ENCODE measurements around the gene OR2AG2. TPM values are rescaled to one million over a fixed set of nuclear protein-coding genes. Genes with fewer than 3 reads are reported as not detected.

OR2AG2 gene
- total RNA-seq, 1 experiment from 2014 or later = 0.48 TPM

GRCh38 chr11:6717426-6717825 is 54.4 kb downstream of the OR2AG2 start:
- no peak overlapping the region for H3K9ac ChIP-seq (ENCODE audit: low read length)
- no peaks in the 10 kb centered on the region for H4K20me1 ChIP-seq (ENCODE audit: insufficient read depth, low read depth, low read length)
- DNase-seq = no peak
- no peaks in the 10 kb centered on the region for H3K79me2 ChIP-seq (ENCODE audit: low read length)
- no peak overlapping the region for H3K27ac ChIP-seq (ENCODE audit: low read length)
- H3K36me3 ChIP-seq (ENCODE audit: insufficient read depth, low read length) = no peaks in the 10 kb centered on the region
- H3K4me2 ChIP-seq (ENCODE audit: low read depth, low read length, poor library complexity, severe bottlenecking) = no peak overlapping the region
- no peak overlapping the region for H3K4me3 ChIP-seq (ENCODE audit: low read length)
- no peak overlapping the region for H2AFZ ChIP-seq (ENCODE audit: low read length)
- H3K9me2 ChIP-seq (replicated peaks; ENCODE audit: insufficient read depth, low read length) = no peaks in the 10 kb centered on the region
- H3K9me3 ChIP-seq (ENCODE audit: low read length) = no peaks in the 10 kb centered on the region
- H3K4me1 ChIP-seq (ENCODE audit: low read length) = no peaks in the 10 kb centered on the region
- no peaks in the 10 kb centered on the region; the same call in 1 of the 2 replicates for H3K27me3 ChIP-seq (ENCODE audit: low read length)

Other genes with a start within 250 kb of the OR2AG2 start
- gene RRP8, start 168.4 kb downstream of the OR2AG2 start, total RNA-seq (2014; rRNA removed; shearing (Covaris generic); ENCODE audit: low replicate concordance) = 10.8 and 22.9 TPM in 2 replicates
- gene ILK, start 168.2 kb downstream of the OR2AG2 start, total RNA-seq (2014; rRNA removed; shearing (Covaris generic); ENCODE audit: low replicate concordance) = 48.6 and 65.6 TPM in 2 replicates
- 158 and 192 TPM in 2 replicates for gene TAF10, start 159.8 kb downstream of the OR2AG2 start, total RNA-seq (2014; rRNA removed; shearing (Covaris generic); ENCODE audit: low replicate concordance)
- 41.5 and 45.5 TPM in 2 replicates for gene TPP1, start 152.6 kb downstream of the OR2AG2 start, total RNA-seq (2014; rRNA removed; shearing (Covaris generic); ENCODE audit: low replicate concordance)
- gene DCHS1, start 116.2 kb downstream of the OR2AG2 start, total RNA-seq (2014; rRNA removed; shearing (Covaris generic); ENCODE audit: low replicate concordance) = 0.04 and 0.11 TPM in 2 replicates
- gene MRPL17, start 88.6 kb downstream of the OR2AG2 start, total RNA-seq (2014; rRNA removed; shearing (Covaris generic); ENCODE audit: low replicate concordance) = 55.4 and 67.3 TPM in 2 replicates
- gene OR2AG1, start 11.0 kb upstream of the OR2AG2 start, total RNA-seq (2014; rRNA removed; shearing (Covaris generic); ENCODE audit: low replicate concordance) = not detected in 2 replicates
- gene OR6A2, start 27.7 kb upstream of the OR2AG2 start, total RNA-seq (2014; rRNA removed; shearing (Covaris generic); ENCODE audit: low replicate concordance) = 0.54 and 2.9 TPM in 2 replicates
- not detected in 2 replicates for gene OR10A5, start 73.7 kb upstream of the OR2AG2 start, total RNA-seq (2014; rRNA removed; shearing (Covaris generic); ENCODE audit: low replicate concordance)
- not detected in 2 replicates for gene OR10A2, start 91.1 kb upstream of the OR2AG2 start, total RNA-seq (2014; rRNA removed; shearing (Covaris generic); ENCODE audit: low replicate concordance)
- not detected in 2 replicates for gene OR10A4, start 104.6 kb upstream of the OR2AG2 start, total RNA-seq (2014; rRNA removed; shearing (Covaris generic); ENCODE audit: low replicate concordance)
- 0.36 and 0.71 TPM in 2 replicates for gene OR2D2, start 120.5 kb upstream of the OR2AG2 start, total RNA-seq (2014; rRNA removed; shearing (Covaris generic); ENCODE audit: low replicate concordance)
- not detected in 2 replicates for gene OR2D3, start 149.0 kb upstream of the OR2AG2 start, total RNA-seq (2014; rRNA removed; shearing (Covaris generic); ENCODE audit: low replicate concordance)
- 12.3 and 26.9 TPM in 2 replicates for gene ZNF215, start 154.4 kb upstream of the OR2AG2 start, total RNA-seq (2014; rRNA removed; shearing (Covaris generic); ENCODE audit: low replicate concordance)
- not detected in 2 replicates for gene ZNF214, start 248.4 kb upstream of the OR2AG2 start, total RNA-seq (2014; rRNA removed; shearing (Covaris generic); ENCODE audit: low replicate concordance)
- 0.19 and 0.51 TPM in 2 replicates for gene NLRP14, start 248.5 kb upstream of the OR2AG2 start, total RNA-seq (2014; rRNA removed; shearing (Covaris generic); ENCODE audit: low replicate concordance)